ENCODE data around the gene PASK.

The PASK gene

DNA sequence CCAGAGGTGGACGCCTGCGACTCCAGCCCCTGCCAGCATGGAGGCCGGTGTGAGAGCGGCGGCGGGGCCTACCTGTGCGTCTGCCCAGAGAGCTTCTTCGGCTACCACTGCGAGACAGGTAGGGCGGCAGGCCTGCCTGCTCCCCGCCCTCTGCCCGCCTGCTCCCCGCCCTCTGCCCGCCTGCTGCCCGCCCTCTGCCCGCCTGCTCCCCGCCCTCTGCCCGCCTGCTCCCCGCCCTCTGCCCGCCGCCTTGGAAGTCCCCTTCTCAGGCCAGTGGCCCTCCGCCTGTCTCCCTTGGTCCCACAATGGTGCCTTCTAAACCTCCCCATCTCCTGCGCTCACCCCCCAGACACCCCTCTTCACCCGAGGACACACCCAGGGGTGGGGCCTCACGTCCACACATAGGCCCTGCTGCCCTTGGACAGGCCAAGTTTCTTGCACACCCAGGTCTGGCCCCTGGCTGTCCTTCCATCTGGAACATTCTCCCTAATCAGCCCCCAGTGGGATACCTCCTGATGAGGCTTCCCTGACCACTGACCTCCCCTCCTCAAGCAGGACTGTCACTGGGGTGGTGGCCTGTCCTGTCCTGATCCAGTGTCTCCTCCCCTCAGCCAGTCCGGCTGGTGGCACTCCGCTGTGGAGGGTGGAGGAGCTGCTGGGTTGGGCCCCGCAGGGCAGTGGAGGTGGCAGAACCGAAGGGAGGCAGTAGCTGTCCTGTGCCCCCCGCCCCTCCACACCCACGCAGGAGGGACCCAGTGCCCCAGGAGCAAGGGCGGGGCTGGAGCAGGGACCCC lies 85.1 kb downstream of the PASK start:
- DNase-seq = no peak

- no peak for DNase-seq
Observed at GRCh38 chr2:241063587-241063986, 85.7 kb downstream of the PASK start.

GRCh38 chr2:241063093-241063551 lies 86.2 kb downstream of the PASK start:
- DNase-seq = no peak

DNA sequence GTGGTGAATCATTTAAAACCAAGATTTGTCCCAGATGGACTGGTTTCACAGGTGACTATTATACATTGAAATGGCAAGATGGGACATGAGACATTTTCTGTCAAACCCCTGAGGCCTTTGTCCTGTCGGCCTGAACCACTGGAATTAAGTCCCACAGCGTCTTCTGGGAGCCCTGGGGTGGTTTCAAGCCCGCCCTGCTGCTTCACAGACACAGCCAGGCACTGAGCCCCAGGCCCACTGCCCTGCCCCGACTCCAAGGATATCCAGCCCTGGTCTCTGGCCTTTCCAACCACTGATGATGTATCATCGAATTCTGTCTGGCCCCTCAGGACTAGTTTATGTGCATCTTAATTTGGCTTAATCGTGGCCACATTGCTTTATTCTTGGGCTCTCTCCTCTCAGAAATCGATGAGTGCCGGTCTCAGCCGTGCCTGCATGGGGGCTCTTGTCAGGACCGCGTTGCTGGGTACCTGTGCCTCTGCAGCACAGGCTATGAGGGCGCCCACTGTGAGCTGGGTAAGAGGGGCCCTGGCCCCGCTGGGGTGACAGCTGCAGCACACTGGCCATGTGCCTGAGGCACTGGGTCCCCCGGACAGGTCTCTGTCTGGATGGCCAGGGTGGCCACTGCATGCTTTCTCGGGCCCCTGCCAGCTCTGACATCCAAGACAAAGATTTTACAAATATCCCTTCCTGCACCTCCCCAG lies 86.7 kb downstream of the PASK start:
- no peak for DNase-seq

GRCh38 chr2:241061275-241061674 lies 88.0 kb downstream of the PASK start:
- no peak for DNase-seq

Data from cortex of kidney (tissue), 1 donor.